T-cell (primary cell): ENCODE results near the gene TMEM74B. TPM values are rescaled to one million over a fixed set of nuclear protein-coding genes. Genes with fewer than 3 reads are reported as not detected.

ENCODE experiments used
- ATAC-seq, 4 experiments: fragments of 200-7000 bp in 3 of 4; fragments of 150-1000 bp in 1 of 4; cut with Tn5 transposase; replicated peaks in 1 of 4; 1 replicate in 3 of 4; 2 replicates in 1 of 4; pipeline ENCODE4 v1.10.0; 2021; ENCODE audit warnings: moderate library complexity in 3 of 4, mild to moderate bottlenecking in 2 of 4, moderate number of reproducible peaks in 1 of 4
- CTCF ChIA-PET, 2 donors: fragments of 300-600 bp; sonication (Branson Sonifier 250); formaldehyde crosslinking; loops; one replicate each; lab custom pipeline; 2022; ENCODE audit warnings: antibody characterized with exemption in 2 of 2; lab: Charles Lee
- POLR2A ChIA-PET, 2 donors: fragments of 300-600 bp; sonication (Branson Sonifier 250); formaldehyde crosslinking; loops; one replicate each; lab custom pipeline; 2022; ENCODE audit warnings: antibody characterized with exemption in 2 of 2; lab: Charles Lee
- DNase-seq, 35 experiments: peaks; one replicate each; pipeline versions ENCODE4 v3.0.0 to v3.0.0-alpha.2; 2013 to 2023
- H3K27ac ChIP-seq: one replicate; pipeline ENCODE4 v1.5.1; 2013; ENCODE audit warnings: low read length
- H3K27me3 ChIP-seq, 2 experiments: replicated peaks in 1 of 2; 1 replicate in 1 of 2; 2 replicates in 1 of 2; pipeline versions ENCODE4 v1.6.1 to v1.7.0; 2013; ENCODE audit warnings: low read length in 1 of 2, mixed read lengths in 1 of 2; ENCODE audit not compliant: control insufficient read depth in 2 of 2, insufficient read depth in 2 of 2; ENCODE audit errors: extremely low read depth in 1 of 2
- H3K36me3 ChIP-seq, 2 donors: 1 replicate in 1 of 2; 2 replicates in 1 of 2; pipeline versions ENCODE4 v1.6.1 to v1.7.0; 2013; ENCODE audit warnings: low read length in 1 of 2; ENCODE audit not compliant: control insufficient read depth in 2 of 2, insufficient read depth in 1 of 2; ENCODE audit errors: extremely low read depth in 1 of 2
- H3K4me1 ChIP-seq, 2 experiments: 1 replicate in 1 of 2; 2 replicates in 1 of 2; pipeline versions ENCODE4 v1.6.1 to v1.7.0; 2013; ENCODE audit warnings: low read length in 2 of 2, mixed read lengths in 1 of 2; ENCODE audit not compliant: insufficient read depth in 2 of 2, control insufficient read depth in 1 of 2; ENCODE audit errors: extremely low read depth in 1 of 2
- H3K4me3 ChIP-seq, 2 donors: 1 replicate in 1 of 2; 2 replicates in 1 of 2; pipeline versions ENCODE4 v1.5.1 to v1.7.0; 2013; ENCODE audit warnings: mild to moderate bottlenecking in 2 of 2, low read length in 1 of 2, moderate library complexity in 1 of 2; ENCODE audit not compliant: control insufficient read depth in 1 of 2; ENCODE audit errors: extremely low read depth in 1 of 2
- H3K9me3 ChIP-seq: 2 replicates; pipeline ENCODE4 v1.7.0; 2013
- H3K27ac Mint-ChIP-seq, 2 donors: one replicate each; pipeline ENCODE4 v1.8.0; 2020 to 2021; ENCODE audit warnings: mild to moderate bottlenecking in 2 of 2, mixed read lengths in 2 of 2
- H3K27me3 Mint-ChIP-seq, 2 donors: one replicate each; pipeline ENCODE4 v1.8.0; 2021 to 2022; ENCODE audit warnings: mixed read lengths in 2 of 2
- H3K36me3 Mint-ChIP-seq: one replicate; pipeline ENCODE4 v1.8.0; 2021; ENCODE audit warnings: mixed read lengths
- H3K4me1 Mint-ChIP-seq, 3 donors: one replicate each; pipeline ENCODE4 v1.8.0; 2020 to 2022; ENCODE audit warnings: mixed read lengths in 3 of 3, mild to moderate bottlenecking in 1 of 3
- H3K4me3 Mint-ChIP-seq, 3 donors: one replicate each; pipeline ENCODE4 v1.8.0; 2020 to 2022; ENCODE audit warnings: mild to moderate bottlenecking in 3 of 3, mixed read lengths in 3 of 3, moderate library complexity in 3 of 3
- H3K9me3 Mint-ChIP-seq, 3 donors: one replicate each; pipeline ENCODE4 v1.8.0; 2020 to 2022; ENCODE audit warnings: mixed read lengths in 3 of 3
- WGBS: methylation state at CpG from one replicate; pipeline ENCODE4 v1.1.5; 2013; ENCODE audit warnings: missing lambda C conversion rate; ENCODE audit not compliant: insufficient coverage; 5-methylcytosine and 5-hydroxymethylcytosine counted together
- total RNA-seq, 35 experiments: library from RNA in 6 of 35; stranded (reverse) in 6 of 35; fragments of 120-200 nt in 1 of 35; gene quantifications; one replicate each; pipeline versions ENCODE4 v1.2.1 to v1.2.4 and lab custom pipeline; 2013 to 2026

Gene TMEM74B
- total RNA-seq, 5 donors from 2014 or later (not counting 1 experiment from before 2014, with no cell fraction given) = 0.13 TPM; not detected in 4

DNA sequence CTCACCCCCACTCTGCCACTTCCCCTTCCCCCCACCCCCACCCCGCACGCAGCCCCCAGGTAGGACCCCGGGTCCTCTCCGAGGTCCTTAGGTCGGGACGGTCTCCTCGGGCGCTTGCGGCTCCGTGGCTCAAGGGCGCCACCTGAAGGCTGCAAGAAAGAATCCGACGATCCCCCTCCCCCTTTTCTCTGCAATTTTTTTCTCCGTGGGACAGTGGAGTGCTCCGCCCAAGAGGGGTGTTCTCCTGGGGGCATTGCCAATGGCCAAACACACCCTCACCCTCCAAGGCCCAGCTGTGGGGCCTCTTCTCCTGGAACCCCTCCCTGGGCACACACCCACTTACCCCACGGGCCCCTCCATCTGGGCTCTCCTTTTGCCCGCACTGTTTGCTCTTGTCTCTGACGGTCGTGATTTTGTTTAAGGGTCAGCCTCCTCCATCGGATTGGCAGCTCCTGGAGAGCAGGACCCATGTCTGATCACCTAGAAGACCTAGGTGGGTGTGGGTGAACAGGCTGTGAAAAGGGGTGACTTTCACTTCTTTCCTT lies 1.1 kb upstream of the TMEM74B start:
- peaks cover 3% of the 10 kb centered on the region for H3K36me3 Mint-ChIP-seq
- H3K27ac ChIP-seq = no peak overlapping the region
- peaks cover 0 to 12% of the 10 kb centered on the region in 2 experiments for H3K4me1 ChIP-seq
- ATAC-seq (peak; percentile 32 to 74 (median 58)), DNase-seq (peak in 28 of 35 experiments; percentile 7 to 62 (median 23))
- H3K36me3 ChIP-seq = no peaks in the 10 kb centered on the region
- peak overlapping the region in 1 of 2 donors; percentile 60 for H3K27ac Mint-ChIP-seq
- peaks cover 9 to 32% of the 10 kb centered on the region in 2 experiments for H3K27me3 ChIP-seq
- H3K4me3 Mint-ChIP-seq = peak overlapping the region; percentile 69 to 77 (median 70)
- no peaks in the 10 kb centered on the region for H3K9me3 Mint-ChIP-seq
- no peaks in the 10 kb centered on the region for H3K9me3 ChIP-seq
- H3K27me3 Mint-ChIP-seq = peaks cover 23 to 32% of the 10 kb centered on the region in 2 donors
- peaks cover 11 to 14% (median 13%) of the 10 kb centered on the region in 3 donors for H3K4me1 Mint-ChIP-seq
- POLR2A ChIA-PET = no interaction called here
- no peak overlapping the region for H3K4me3 ChIP-seq
- CTCF ChIA-PET = no interaction called here
- 19% methylated on average over 11 of the region's 20 CpGs for WGBS

DNA sequence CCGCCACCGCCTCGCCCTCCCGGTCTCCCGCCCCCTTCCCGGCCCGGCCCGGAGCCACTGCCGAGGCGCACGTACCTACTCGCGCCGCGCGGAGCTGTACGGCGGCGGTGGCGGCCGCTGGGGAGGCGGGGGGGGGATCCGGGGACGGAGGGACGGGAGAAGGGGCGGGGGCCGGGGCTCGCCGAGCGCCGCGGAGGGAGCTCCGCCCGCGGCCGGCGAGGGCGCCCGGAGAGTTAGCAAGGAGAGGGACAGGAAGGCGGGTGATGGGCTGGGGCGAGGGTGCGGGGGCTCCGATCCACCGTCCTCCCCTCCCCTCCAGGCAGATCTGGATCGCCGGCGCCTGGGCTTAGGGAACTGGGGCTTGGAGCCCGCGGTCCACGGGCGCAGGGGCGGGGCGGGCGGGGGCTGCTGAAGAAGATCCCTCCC lies 548 bp upstream of the TMEM74B start:
- peaks cover 23 to 32% of the 10 kb centered on the region in 2 donors for H3K27me3 Mint-ChIP-seq
- peak overlapping the region in 1 of 3 donors; percentile 77 for H3K4me3 Mint-ChIP-seq
- no peaks in the 10 kb centered on the region for H3K9me3 Mint-ChIP-seq
- peaks cover 11 to 14% (median 13%) of the 10 kb centered on the region in 3 donors for H3K4me1 Mint-ChIP-seq
- 2% methylated on average over 25 of the region's 54 CpGs for WGBS
- H3K36me3 Mint-ChIP-seq = peaks cover 3% of the 10 kb centered on the region
- Histone ChIP-seq H3K36me3 (peaks cover 0 to 2% of the 10 kb centered on the region in 2 donors), H3K4me1 (peaks cover 0 to 12% of the 10 kb centered on the region in 2 experiments), H3K27me3 (peaks cover 9 to 32% of the 10 kb centered on the region in 2 experiments), H3K27ac (no peak overlapping the region), H3K9me3 (no peaks in the 10 kb centered on the region), H3K4me3 (no peak overlapping the region)
- DNase-seq (peak in 2 of 35 experiments; percentile 1 to 5), ATAC-seq (peak; percentile 29 to 49 (median 47))
- ChIA-PET POLR2A (no interaction called here), CTCF (no interaction called here)
- H3K27ac Mint-ChIP-seq = no peak overlapping the region

DNA sequence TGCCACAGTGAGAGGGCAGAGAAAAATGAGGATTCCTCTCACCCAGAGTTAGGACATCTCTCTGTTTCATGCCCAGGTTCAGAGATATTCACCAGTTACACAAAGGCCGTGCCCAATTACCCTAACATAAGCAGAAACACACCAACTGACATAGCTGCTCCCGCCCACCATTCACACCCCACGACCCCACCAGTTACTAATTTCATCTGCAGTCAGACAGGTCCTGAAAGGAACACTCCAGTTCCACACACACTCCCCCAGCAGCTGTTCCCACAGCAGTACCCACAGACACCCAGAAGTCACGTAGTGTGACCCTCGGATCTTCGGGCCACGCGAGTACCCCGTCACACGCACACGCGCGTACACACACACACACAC lies 532 bp downstream of the TMEM74B start:
- peaks cover 11 to 14% (median 13%) of the 10 kb centered on the region in 3 donors for H3K4me1 Mint-ChIP-seq
- no peaks in the 10 kb centered on the region for H3K9me3 Mint-ChIP-seq
- peak overlapping the region in 1 of 2 donors; percentile 6 for H3K27ac Mint-ChIP-seq
- Histone ChIP-seq H3K36me3 (peaks cover 0 to 5% of the 10 kb centered on the region in 2 donors), H3K27ac (no peak overlapping the region), H3K9me3 (no peaks in the 10 kb centered on the region), H3K27me3 (peaks cover 9 to 32% of the 10 kb centered on the region in 2 experiments), H3K4me3 (no peak overlapping the region), H3K4me1 (peaks cover 0 to 12% of the 10 kb centered on the region in 2 experiments)
- WGBS = 64% methylated on average over 4 of the region's 13 CpGs
- POLR2A ChIA-PET = no interaction called here
- H3K36me3 Mint-ChIP-seq = peaks cover 8% of the 10 kb centered on the region
- CTCF ChIA-PET = no interaction called here
- H3K27me3 Mint-ChIP-seq = peaks cover 23 to 27% of the 10 kb centered on the region in 2 donors
- DNase-seq (no peak), ATAC-seq (no peak)
- peak overlapping the region; percentile 61 to 73 (median 63) for H3K4me3 Mint-ChIP-seq

DNA sequence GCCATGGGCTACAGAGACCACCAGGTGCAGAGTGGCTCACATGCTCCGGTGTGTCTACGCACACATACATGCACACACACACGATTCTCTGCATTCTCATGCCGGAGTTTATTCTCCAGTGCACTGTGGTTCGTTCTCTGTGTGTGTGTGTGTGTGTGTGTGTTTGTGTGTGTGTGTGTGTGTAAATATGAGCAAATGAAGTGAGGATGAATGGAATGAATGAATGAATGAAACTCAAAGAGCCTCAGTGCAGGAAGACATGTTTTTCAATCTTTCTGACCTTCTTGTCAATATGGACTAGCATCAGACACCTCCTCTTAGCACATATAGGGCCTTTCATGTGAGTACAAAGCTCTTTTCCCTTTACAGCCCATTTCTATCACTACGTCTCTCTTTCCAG lies 1.6 kb downstream of the TMEM74B start:
- POLR2A ChIA-PET = no interaction called here
- peak overlapping the region in 1 of 3 donors; percentile 22 for H3K4me3 Mint-ChIP-seq
- H3K27me3 Mint-ChIP-seq = peaks cover 23 to 25% of the 10 kb centered on the region in 2 donors
- H3K27ac Mint-ChIP-seq = no peak overlapping the region
- peaks cover 11 to 14% (median 13%) of the 10 kb centered on the region in 3 donors for H3K4me1 Mint-ChIP-seq
- Histone ChIP-seq H3K4me1 (peaks cover 0 to 12% of the 10 kb centered on the region in 2 experiments), H3K27me3 (peaks cover 9 to 32% of the 10 kb centered on the region in 2 experiments), H3K9me3 (no peaks in the 10 kb centered on the region), H3K36me3 (peaks cover 0 to 5% of the 10 kb centered on the region in 2 donors), H3K4me3 (no peak overlapping the region), H3K27ac (no peak overlapping the region)
- 74% methylated on average over 3 of the region's 6 CpGs for WGBS
- ATAC-seq = no peak
- H3K36me3 Mint-ChIP-seq = peaks cover 8% of the 10 kb centered on the region
- H3K9me3 Mint-ChIP-seq = no peaks in the 10 kb centered on the region
- CTCF ChIA-PET = no interaction called here
- no peak for DNase-seq

DNA sequence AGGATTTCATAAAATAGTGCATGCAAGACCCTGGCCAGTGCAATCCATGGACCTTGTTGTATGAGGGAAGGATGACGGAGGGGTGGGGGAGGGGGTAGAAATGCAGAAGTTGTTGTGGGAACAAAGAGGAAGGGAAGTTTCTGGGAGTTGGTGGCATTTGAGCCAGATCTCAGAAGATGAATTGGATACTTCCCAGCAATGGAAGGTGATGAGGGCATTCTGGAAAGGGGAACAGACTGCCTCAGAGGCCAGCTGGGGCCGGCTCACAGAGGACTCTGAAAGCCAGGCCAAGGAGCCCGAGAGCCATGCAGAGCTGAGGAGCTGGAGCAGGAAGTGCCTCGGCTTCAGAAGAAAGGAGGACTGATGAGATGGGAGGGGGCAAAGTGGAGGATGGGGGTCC lies 2.7 kb downstream of the TMEM74B start:
- Mint-ChIP-seq H3K9me3 (no peaks in the 10 kb centered on the region), H3K4me1 (peaks cover 11 to 14% (median 13%) of the 10 kb centered on the region in 3 donors), H3K36me3 (peaks cover 15% of the 10 kb centered on the region), H3K27me3 (peaks cover 23 to 25% of the 10 kb centered on the region in 2 donors), H3K4me3 (no peak overlapping the region), H3K27ac (no peak overlapping the region)
- no peaks in the 10 kb centered on the region for H3K9me3 ChIP-seq
- no peak overlapping the region for H3K27ac ChIP-seq
- ChIA-PET CTCF (no interaction called here), POLR2A (no interaction called here)
- H3K27me3 ChIP-seq = peaks cover 9 to 32% of the 10 kb centered on the region in 2 experiments
- DNase-seq (no peak), ATAC-seq (no peak)
- H3K4me1 ChIP-seq = peaks cover 0 to 12% of the 10 kb centered on the region in 2 experiments
- H3K36me3 ChIP-seq = peaks cover 0 to 5% of the 10 kb centered on the region in 2 donors
- 63% methylated on average over 4 of the region's 4 CpGs for WGBS
- no peak overlapping the region for H3K4me3 ChIP-seq

DNA sequence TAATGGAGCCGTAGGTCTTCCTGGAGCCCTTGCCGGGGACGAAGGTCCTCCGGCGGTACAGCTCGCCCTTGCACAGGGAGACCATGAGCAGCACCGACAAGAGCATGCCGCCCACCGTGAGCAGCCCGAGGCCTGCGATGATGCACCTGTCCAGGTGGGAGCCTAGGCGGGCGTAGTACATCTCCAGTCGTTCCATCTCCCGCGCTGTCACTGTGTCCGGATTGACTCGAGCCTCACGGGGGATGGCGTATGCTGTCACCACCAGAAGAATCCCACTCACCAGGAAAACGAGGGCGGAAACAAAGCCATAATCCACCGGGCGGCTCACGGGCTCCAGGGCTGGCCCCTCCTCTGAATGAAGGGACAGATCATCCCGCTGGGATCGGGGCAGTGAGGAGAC lies 3.8 kb downstream of the TMEM74B start:
- no peaks in the 10 kb centered on the region for H3K9me3 Mint-ChIP-seq
- H3K4me3 Mint-ChIP-seq = no peak overlapping the region
- DNase-seq = no peak
- H3K27me3 Mint-ChIP-seq = peaks cover 19 to 20% of the 10 kb centered on the region in 2 donors
- peaks cover 9 to 12% (median 10%) of the 10 kb centered on the region in 3 donors for H3K4me1 Mint-ChIP-seq
- no peak overlapping the region for H3K4me3 ChIP-seq
- CTCF ChIA-PET = no interaction called here
- H3K27ac Mint-ChIP-seq = no peak overlapping the region
- H3K36me3 Mint-ChIP-seq = peaks cover 19% of the 10 kb centered on the region
- 95% methylated on average over 22 of the region's 27 CpGs for WGBS
- no peaks in the 10 kb centered on the region for H3K9me3 ChIP-seq
- H3K27ac ChIP-seq = no peak overlapping the region
- peaks cover 0 to 5% of the 10 kb centered on the region in 2 donors for H3K36me3 ChIP-seq
- no peak for ATAC-seq
- peaks cover 6 to 21% of the 10 kb centered on the region in 2 experiments for H3K27me3 ChIP-seq
- POLR2A ChIA-PET = no interaction called here
- H3K4me1 ChIP-seq = peaks cover 0 to 10% of the 10 kb centered on the region in 2 experiments
